GM06990 (cell line): ENCODE results near the gene FBXL15.
A peak's percentile ranks its signal among the peaks of the same experiment; 100 is the strongest.

Experiments used
- DNase-seq: peaks from one replicate; pipeline ENCODE4 v3.0.0-alpha.2; 2011; ENCODE audit not compliant: insufficient read length; ENCODE audit errors: extremely low read depth
- H3K27me3 ChIP-seq: replicated peaks from 2 replicates; pipeline ENCODE4 v1.6.0; 2011; ENCODE audit warnings: low read length; ENCODE audit not compliant: control insufficient read depth, insufficient read depth
- H3K36me3 ChIP-seq: 2 replicates; pipeline ENCODE4 v1.5.1; 2011; ENCODE audit warnings: low read length; ENCODE audit not compliant: control insufficient read depth, insufficient read depth
- H3K4me3 ChIP-seq: replicated peaks from 2 replicates; pipeline ENCODE4 v1.5.1; 2011; ENCODE audit warnings: low read depth, mild to moderate bottlenecking, control low read depth, low read length
- CTCF ChIP-seq: IDR thresholded peaks from 2 replicates; pipeline ENCODE4 v1.5.1; 2011; ENCODE audit warnings: low read length, control low read depth, mild to moderate bottlenecking, inconsistent platforms; ENCODE audit not compliant: insufficient read depth, poor library complexity, severe bottlenecking

Gene FBXL15

GRCh38 chr10:102455893-102456471, 35.3 kb downstream of the FBXL15 start:
- DNase-seq, result no peak
- Histone ChIP-seq H3K27me3 (no peaks in the 10 kb centered on the region), H3K36me3 (peaks cover 4% of the 10 kb centered on the region; the same call in 1 of the 2 replicates), H3K4me3 (no peak overlapping the region)
- TF ChIP-seq CTCF, result no peak

GRCh38 chr10:102457591-102458150, 37.0 kb downstream of the FBXL15 start:
- Histone ChIP-seq H3K27me3 (no peaks in the 10 kb centered on the region), H3K4me3 (no peak overlapping the region), H3K36me3 (peaks cover 3% of the 10 kb centered on the region; the same call in 1 of the 2 replicates)
- TF ChIP-seq CTCF, result no peak
- no peak for DNase-seq

DNA sequence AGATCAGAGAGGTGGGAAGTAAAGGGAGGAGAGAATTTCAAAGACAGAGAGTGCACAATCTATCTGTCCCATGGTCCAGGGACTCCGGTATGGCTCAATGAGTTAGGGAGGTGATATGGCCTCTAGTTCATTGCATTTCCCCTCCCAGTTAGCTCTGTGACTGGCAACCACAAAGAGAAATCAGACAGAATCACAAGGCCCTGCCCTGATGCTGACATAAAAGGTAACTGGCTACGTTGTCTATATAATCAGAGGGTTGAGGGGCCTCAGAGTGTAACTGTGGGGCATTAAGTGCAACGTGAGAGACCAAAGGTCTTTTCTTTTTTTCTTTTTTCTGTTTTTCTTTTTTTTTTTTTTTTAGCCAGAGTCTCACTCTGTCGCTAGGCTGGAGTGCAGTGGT, 38.0 kb downstream of the FBXL15 start:
- no peak for TF ChIP-seq CTCF
- Histone ChIP-seq H3K36me3 (peaks cover 2% of the 10 kb centered on the region; the same call in 1 of the 2 replicates), H3K27me3 (no peaks in the 10 kb centered on the region), H3K4me3 (no peak overlapping the region)
- DNase-seq, result no peak

DNA sequence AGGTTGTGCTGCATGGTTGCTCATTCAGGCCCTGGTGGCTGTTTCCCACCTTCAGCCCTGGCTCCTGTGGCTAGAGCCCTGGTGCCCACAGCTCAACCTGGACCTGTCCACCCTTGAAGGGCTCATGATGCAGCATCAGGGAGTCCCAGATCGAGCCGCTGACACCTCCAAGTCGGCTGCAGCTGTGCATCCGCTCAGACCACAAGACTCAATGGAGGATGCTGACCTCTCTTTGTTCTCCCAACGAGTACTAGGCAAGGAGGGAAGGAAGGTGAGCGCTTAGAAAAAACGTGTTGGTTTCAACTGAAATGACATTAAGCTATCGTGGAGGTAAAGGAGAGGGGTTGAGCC, 40.2 kb downstream of the FBXL15 start:
- TF ChIP-seq CTCF, result no peak
- H3K4me3 ChIP-seq, result peak overlapping the region; percentile 40

DNA sequence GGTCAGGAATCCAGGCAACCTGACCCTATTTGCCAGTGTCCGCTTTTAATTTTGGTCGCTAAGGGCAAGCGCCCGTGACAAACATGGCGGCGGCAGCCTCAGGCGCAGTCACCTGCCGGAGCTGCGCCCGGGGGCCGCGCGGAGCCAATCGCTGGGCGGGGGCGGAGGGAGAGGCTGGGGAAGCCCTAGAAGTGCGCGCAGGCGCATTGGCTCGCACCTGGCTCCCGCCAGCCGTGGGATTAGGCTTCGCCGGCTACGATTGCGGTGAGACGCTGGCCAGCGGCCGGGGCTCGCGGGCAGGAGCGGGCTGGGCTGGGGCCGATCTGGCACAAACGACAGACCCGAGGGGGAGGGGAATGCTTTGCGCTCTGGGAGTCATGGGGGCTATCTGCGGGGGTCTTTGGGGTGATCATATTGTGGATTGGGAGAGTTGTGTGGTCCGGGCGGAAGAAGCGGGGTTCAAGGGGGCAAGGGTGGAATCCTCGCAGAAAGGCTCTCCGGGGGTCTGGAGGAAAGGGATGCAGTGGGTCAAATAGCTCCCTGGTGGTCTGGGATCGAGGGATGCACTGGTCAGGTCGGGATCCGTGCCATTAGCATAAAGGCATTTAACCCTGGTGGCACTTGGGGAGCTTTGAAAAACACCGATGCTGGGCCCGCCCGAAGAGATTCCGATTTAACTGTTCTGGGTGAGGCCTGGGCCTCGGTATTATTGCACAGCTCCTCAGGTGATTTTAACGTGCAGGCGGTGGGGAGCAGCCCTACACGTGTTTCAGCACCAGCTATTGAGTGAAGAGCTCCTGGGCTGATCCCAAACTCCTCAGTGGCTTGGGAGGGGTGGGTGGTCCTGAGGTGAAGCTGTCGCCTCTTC, 40.8 kb downstream of the FBXL15 start:
- H3K27me3 ChIP-seq, result no peaks in the 10 kb centered on the region
- no peak for TF ChIP-seq CTCF
- H3K36me3 ChIP-seq, result no peaks in the 10 kb centered on the region
- DNase-seq, result peak; percentile 93
- peak overlapping the region; percentile 47 for H3K4me3 ChIP-seq

More for the DNA sequence above, 40.2 kb downstream of the FBXL15 start:
- DNase-seq, result no peak
- H3K36me3 ChIP-seq, result peaks cover 2% of the 10 kb centered on the region; the same call in 1 of the 2 replicates
- H3K27me3 ChIP-seq, result no peaks in the 10 kb centered on the region
